AG09319 (cell line): Measurements from ENCODE around the gene CSNK1G1.
"Not testable (repeated sequence)": the region's sequence is repeated elsewhere in the genome, so short reads cannot be mapped to it uniquely, and the experiment has no call there.

Source experiments
- DNase-seq: peaks from one replicate; pipeline ENCODE4 v3.0.0-alpha.2; 2010; ENCODE audit warnings: low read depth; ENCODE audit errors: extremely low read depth
- TF ChIP-seq, protein P1 (sequence below): IDR thresholded peaks from 2 replicates; pipeline ENCODE4 v1.5.1; 2011; ENCODE audit warnings: low read depth, mild to moderate bottlenecking, inconsistent platforms, low read length, moderate library complexity

The CSNK1G1 gene

DNA sequence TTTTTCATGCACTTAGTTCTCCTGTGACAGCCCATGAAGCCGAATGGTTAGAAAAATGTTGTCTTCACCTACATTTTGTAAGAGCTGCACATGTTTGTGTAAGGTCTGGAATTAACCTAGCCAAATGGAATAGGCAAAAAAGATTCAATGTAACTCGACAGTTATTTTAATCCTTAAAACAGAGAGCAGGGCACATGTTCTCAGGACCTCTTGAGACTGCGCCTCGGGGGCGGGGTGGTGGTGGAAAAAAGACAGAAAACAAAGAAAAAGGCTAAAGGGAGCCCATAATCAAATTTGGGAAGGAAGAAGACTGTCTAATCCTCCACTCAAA lies 702 bp upstream of the CSNK1G1 start:
- TF ChIP-seq, protein P1, sequence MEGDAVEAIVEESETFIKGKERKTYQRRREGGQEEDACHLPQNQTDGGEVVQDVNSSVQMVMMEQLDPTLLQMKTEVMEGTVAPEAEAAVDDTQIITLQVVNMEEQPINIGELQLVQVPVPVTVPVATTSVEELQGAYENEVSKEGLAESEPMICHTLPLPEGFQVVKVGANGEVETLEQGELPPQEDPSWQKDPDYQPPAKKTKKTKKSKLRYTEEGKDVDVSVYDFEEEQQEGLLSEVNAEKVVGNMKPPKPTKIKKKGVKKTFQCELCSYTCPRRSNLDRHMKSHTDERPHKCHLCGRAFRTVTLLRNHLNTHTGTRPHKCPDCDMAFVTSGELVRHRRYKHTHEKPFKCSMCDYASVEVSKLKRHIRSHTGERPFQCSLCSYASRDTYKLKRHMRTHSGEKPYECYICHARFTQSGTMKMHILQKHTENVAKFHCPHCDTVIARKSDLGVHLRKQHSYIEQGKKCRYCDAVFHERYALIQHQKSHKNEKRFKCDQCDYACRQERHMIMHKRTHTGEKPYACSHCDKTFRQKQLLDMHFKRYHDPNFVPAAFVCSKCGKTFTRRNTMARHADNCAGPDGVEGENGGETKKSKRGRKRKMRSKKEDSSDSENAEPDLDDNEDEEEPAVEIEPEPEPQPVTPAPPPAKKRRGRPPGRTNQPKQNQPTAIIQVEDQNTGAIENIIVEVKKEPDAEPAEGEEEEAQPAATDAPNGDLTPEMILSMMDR: no peak

DNA sequence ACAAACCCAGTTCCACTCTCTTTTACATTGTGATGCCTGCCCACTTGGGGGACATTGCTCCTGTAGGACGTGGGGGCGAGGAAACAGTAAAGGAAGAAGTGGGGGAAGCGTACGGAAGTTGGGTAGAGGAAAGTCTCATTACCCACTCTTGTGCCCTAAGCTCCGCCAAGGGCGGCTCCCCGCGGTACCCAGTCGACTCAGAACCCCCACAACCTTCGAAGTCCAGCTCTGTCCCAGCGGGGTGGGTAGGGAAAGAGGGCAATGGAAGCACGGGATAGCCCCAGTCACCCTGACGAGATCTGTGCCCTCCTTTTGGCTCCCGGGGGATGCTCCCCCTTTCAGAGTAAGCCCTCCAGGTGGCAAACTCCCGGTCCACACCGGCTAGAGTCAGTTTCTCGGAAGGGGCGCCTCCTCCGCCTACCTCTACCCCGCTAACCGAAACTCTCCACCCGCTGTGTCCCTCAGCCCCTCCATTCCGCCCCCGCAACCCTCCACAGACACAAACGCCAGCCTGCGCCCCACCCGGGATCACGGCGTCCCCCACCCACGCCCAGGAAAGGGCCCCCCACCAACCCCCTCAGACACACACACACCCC lies 527 bp downstream of the CSNK1G1 start:
- TF ChIP-seq, protein P1: no peak
- DNase-seq: no peak

More for the DNA sequence above, 702 bp upstream of the CSNK1G1 start:
- no peak for DNase-seq

DNA sequence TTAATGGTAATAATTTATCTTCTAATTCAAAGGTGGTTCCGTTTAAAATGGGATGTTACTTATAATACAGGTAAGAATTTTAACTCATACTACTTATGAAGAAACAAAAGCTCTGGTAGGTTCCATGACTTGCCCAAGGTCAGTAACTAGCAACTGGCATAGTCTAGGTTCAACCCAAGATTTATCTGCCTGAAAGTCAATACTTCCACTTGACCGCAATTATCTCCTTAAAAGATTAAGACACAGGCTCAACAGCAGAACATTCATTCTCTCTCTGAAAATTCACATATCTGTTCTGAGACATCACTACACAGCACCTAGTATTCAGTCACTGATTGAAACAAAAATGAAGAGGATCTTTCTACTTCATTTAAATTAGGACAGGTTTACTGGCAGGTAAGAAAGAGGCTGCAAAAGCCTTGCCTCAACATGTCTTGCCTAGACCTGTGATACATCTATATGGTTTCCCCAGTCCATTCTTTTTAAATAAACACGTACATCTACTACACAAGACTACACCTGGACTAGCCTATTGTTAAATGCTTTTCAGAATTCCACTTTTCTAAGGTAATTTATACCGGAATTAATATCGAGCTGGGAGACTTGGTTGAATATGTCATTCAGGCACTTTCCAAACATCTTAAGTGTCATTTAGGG lies 1.2 kb downstream of the CSNK1G1 start:
- DNase-seq: no peak
- TF ChIP-seq, protein P1: no peak

DNA sequence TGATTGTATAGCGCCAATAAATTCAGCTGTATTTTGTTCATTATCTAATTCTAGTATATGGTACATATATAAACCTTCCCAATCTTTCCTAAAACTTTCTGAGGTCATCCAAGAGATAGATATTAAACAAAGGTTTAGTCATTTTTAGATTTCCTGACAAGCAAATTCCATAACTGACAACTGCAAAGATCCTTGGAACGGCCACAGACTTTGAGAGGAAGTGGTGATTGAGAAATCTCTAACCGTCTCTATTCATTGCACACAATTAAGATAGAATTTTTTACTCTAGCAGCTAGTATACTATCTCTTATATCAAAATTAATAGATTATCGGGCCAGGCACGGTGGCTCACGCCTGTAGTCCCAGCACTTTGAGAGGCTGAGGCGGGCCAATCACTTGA lies 4.7 kb downstream of the CSNK1G1 start:
- TF ChIP-seq, protein P1: no peak
- DNase-seq: no peak

DNA sequence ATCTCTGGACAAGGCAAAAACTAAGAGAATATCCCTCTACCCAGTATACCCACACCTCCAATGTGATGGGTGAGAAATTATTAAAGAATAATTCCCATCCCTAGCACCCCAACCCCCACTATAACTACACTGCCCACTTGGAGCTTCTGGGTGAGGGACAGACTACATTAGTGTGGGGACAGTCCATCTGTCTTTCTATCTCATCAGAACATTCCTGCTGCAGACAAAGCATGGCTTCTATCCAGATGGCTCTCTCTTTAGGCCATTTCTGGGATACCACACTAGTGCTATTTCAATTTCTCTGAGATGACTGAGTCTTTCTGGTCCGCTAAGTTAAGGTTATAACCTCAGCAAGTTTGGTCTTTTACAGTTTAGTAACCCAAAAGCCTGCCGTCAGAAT lies 6.6 kb downstream of the CSNK1G1 start:
- TF ChIP-seq, protein P1: no peak
- no peak for DNase-seq

DNA sequence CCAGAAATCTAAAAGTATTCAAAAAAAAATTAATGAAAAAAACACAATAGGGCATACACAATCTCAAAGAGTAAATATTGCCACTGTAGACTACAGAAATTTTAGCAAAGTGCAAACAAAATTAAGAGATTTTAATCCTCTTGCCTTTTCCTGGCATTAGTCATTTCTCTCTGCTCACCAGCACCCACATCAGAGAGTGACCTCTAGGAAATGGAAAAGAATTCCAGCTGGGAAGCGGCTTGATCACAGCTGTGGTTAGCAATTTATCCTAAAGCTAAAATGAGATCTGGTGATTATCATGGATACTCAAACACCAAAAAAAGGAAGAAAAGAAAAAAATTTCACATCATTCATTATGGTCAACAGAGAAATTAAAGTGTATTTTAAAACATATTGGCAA lies 7.5 kb downstream of the CSNK1G1 start:
- TF ChIP-seq, protein P1: no peak
- DNase-seq: no peak

DNA sequence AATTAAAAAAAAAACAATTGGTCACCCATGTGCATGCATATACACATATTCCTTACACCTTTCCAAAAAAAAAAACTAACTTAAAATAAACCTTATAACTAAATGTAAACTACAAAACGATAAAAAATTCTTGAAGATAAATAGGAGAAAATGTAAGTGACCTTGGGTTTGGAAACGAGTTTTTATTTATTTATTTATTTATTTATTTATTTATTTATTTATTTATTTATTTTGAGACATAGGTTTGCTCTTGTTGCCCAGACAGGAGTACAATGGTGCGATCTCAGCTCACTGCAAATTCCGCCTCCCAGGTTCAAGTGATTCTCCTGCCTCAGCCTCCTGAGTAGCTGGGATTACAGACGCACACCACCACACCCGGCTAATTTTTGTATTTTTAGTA lies 9.7 kb downstream of the CSNK1G1 start:
- DNase-seq: not testable (repeated sequence)
